Measurements from ENCODE around the gene TES.

- TF ChIP-seq, protein P1, sequence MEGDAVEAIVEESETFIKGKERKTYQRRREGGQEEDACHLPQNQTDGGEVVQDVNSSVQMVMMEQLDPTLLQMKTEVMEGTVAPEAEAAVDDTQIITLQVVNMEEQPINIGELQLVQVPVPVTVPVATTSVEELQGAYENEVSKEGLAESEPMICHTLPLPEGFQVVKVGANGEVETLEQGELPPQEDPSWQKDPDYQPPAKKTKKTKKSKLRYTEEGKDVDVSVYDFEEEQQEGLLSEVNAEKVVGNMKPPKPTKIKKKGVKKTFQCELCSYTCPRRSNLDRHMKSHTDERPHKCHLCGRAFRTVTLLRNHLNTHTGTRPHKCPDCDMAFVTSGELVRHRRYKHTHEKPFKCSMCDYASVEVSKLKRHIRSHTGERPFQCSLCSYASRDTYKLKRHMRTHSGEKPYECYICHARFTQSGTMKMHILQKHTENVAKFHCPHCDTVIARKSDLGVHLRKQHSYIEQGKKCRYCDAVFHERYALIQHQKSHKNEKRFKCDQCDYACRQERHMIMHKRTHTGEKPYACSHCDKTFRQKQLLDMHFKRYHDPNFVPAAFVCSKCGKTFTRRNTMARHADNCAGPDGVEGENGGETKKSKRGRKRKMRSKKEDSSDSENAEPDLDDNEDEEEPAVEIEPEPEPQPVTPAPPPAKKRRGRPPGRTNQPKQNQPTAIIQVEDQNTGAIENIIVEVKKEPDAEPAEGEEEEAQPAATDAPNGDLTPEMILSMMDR (IDR thresholded peaks at IDR 0.05; ENCODE audit: borderline replicate concordance, extremely low read depth, low read length, poor library complexity, severe bottlenecking), result no peak
- TF ChIP-seq EZH2 (IDR thresholded peaks at IDR 0.05; ENCODE audit: borderline replicate concordance, low read depth, low read length, severe bottlenecking), result no peak
Observed at GRCh38 chr7:116170180-116170579, 40.2 kb upstream of the TES start.

Measured in DND-41 (cell line).